ENCODE measurements around the gene CTXND1.

DNA sequence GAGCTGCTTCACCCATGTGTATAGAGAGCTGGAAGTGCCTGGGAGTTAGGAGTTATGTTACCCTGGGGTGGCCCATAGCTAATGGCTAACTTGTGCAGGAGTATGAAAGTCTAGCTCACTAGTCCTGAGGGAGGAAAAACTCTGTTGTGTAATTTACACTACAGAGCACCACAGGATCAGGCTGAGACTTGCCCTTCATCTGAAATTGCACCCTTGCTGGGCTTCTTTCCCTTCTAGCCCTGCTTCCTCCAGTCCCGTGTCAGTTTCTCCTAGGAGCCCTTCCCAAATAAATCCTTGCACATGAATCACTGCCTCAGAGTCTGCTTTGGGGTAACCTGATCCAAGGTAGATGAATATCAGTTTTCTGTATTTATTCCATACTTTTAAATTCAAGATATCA is 40.0 kb downstream of the CTXND1 start:
- TF ChIP-seq MYBL2 (CRISPR knock-in tag; IDR thresholded peaks at IDR 0.05) (no peak), NFATC4 (CRISPR knock-in tag; IDR thresholded peaks at IDR 0.05) (no peak), RELA (CRISPR knock-in tag; IDR thresholded peaks at IDR 0.05; ENCODE audit: borderline replicate concordance) (no peak), ETV6 (CRISPR knock-in tag; IDR thresholded peaks at IDR 0.05) (no peak), ZNF317 (CRISPR knock-in tag; IDR thresholded peaks at IDR 0.05; ENCODE audit: borderline replicate concordance, low read depth) (no peak)
- TF ChIP-seq, protein P1, sequence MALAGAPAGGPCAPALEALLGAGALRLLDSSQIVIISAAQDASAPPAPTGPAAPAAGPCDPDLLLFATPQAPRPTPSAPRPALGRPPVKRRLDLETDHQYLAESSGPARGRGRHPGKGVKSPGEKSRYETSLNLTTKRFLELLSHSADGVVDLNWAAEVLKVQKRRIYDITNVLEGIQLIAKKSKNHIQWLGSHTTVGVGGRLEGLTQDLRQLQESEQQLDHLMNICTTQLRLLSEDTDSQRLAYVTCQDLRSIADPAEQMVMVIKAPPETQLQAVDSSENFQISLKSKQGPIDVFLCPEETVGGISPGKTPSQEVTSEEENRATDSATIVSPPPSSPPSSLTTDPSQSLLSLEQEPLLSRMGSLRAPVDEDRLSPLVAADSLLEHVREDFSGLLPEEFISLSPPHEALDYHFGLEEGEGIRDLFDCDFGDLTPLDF (CRISPR knock-in tag; IDR thresholded peaks at IDR 0.05): no peak
- TF ChIP-seq, protein P2, sequence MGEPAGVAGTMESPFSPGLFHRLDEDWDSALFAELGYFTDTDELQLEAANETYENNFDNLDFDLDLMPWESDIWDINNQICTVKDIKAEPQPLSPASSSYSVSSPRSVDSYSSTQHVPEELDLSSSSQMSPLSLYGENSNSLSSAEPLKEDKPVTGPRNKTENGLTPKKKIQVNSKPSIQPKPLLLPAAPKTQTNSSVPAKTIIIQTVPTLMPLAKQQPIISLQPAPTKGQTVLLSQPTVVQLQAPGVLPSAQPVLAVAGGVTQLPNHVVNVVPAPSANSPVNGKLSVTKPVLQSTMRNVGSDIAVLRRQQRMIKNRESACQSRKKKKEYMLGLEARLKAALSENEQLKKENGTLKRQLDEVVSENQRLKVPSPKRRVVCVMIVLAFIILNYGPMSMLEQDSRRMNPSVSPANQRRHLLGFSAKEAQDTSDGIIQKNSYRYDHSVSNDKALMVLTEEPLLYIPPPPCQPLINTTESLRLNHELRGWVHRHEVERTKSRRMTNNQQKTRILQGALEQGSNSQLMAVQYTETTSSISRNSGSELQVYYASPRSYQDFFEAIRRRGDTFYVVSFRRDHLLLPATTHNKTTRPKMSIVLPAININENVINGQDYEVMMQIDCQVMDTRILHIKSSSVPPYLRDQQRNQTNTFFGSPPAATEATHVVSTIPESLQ (CRISPR knock-in tag; IDR thresholded peaks at IDR 0.05): no peak
- TF ChIP-seq, protein P3, sequence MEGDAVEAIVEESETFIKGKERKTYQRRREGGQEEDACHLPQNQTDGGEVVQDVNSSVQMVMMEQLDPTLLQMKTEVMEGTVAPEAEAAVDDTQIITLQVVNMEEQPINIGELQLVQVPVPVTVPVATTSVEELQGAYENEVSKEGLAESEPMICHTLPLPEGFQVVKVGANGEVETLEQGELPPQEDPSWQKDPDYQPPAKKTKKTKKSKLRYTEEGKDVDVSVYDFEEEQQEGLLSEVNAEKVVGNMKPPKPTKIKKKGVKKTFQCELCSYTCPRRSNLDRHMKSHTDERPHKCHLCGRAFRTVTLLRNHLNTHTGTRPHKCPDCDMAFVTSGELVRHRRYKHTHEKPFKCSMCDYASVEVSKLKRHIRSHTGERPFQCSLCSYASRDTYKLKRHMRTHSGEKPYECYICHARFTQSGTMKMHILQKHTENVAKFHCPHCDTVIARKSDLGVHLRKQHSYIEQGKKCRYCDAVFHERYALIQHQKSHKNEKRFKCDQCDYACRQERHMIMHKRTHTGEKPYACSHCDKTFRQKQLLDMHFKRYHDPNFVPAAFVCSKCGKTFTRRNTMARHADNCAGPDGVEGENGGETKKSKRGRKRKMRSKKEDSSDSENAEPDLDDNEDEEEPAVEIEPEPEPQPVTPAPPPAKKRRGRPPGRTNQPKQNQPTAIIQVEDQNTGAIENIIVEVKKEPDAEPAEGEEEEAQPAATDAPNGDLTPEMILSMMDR (IDR thresholded peaks at IDR 0.05): no peak
- TF ChIP-seq, protein P4, sequence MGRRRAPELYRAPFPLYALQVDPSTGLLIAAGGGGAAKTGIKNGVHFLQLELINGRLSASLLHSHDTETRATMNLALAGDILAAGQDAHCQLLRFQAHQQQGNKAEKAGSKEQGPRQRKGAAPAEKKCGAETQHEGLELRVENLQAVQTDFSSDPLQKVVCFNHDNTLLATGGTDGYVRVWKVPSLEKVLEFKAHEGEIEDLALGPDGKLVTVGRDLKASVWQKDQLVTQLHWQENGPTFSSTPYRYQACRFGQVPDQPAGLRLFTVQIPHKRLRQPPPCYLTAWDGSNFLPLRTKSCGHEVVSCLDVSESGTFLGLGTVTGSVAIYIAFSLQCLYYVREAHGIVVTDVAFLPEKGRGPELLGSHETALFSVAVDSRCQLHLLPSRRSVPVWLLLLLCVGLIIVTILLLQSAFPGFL (CRISPR knock-in tag; IDR thresholded peaks at IDR 0.05; ENCODE audit: borderline replicate concordance): no peak
- TF ChIP-seq, protein P5, sequence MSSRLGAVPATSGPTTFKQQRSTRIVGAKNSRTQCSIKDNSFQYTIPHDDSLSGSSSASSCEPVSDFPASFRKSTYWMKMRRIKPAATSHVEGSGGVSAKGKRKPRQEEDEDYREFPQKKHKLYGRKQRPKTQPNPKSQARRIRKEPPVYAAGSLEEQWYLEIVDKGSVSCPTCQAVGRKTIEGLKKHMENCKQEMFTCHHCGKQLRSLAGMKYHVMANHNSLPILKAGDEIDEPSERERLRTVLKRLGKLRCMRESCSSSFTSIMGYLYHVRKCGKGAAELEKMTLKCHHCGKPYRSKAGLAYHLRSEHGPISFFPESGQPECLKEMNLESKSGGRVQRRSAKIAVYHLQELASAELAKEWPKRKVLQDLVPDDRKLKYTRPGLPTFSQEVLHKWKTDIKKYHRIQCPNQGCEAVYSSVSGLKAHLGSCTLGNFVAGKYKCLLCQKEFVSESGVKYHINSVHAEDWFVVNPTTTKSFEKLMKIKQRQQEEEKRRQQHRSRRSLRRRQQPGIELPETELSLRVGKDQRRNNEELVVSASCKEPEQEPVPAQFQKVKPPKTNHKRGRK (CRISPR knock-in tag; IDR thresholded peaks at IDR 0.05; ENCODE audit: borderline replicate concordance): no peak
- TF ChIP-seq, protein P6, sequence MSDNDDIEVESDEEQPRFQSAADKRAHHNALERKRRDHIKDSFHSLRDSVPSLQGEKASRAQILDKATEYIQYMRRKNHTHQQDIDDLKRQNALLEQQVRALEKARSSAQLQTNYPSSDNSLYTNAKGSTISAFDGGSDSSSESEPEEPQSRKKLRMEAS (CRISPR knock-in tag; IDR thresholded peaks at IDR 0.05): no peak

All from WTC11 (cell line).